Measurements from ENCODE around the gene PLSCR4.

DNA sequence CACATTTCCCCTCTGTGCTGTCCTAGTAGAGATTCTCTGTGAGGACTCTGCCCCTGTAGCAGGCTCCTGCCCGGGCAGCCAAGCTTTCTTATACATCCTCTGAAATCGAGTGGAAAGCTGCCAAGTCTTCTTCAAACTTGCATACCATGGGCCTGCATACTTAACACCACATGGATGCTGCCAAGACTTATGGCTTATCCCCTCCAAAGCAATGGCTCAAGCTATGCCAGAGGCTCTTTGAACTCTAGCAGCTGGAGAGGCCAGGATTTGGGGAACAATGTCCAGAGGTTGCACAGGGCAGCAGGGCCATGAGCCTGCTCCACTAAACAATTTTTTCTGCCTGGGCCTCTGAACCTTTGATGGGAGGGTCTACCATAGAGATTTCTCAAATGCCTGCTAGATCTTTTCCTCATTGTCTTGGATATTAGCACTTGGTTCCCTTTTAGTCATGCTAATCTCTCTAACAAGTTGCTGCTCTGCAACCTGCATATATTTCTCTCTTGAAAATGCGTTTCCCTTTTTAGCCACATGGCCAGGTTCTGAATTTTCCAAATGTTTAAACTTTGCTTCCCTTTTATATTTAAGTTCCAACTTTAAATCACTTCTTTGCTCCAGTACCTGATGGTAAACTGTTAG lies 6.1 kb upstream of the PLSCR4 start:
- TF ChIP-seq POLR2AphosphoS5 (IDR thresholded peaks at IDR 0.05) (no peak), POLR2A (IDR thresholded peaks at IDR 0.05) (no peak)
- TF ChIP-seq, protein P1, sequence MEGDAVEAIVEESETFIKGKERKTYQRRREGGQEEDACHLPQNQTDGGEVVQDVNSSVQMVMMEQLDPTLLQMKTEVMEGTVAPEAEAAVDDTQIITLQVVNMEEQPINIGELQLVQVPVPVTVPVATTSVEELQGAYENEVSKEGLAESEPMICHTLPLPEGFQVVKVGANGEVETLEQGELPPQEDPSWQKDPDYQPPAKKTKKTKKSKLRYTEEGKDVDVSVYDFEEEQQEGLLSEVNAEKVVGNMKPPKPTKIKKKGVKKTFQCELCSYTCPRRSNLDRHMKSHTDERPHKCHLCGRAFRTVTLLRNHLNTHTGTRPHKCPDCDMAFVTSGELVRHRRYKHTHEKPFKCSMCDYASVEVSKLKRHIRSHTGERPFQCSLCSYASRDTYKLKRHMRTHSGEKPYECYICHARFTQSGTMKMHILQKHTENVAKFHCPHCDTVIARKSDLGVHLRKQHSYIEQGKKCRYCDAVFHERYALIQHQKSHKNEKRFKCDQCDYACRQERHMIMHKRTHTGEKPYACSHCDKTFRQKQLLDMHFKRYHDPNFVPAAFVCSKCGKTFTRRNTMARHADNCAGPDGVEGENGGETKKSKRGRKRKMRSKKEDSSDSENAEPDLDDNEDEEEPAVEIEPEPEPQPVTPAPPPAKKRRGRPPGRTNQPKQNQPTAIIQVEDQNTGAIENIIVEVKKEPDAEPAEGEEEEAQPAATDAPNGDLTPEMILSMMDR (IDR thresholded peaks at IDR 0.05), result no peak

Data from suprapubic skin (tissue), 4 donors.